ENCODE measurements around the gene FSD1.

DNA sequence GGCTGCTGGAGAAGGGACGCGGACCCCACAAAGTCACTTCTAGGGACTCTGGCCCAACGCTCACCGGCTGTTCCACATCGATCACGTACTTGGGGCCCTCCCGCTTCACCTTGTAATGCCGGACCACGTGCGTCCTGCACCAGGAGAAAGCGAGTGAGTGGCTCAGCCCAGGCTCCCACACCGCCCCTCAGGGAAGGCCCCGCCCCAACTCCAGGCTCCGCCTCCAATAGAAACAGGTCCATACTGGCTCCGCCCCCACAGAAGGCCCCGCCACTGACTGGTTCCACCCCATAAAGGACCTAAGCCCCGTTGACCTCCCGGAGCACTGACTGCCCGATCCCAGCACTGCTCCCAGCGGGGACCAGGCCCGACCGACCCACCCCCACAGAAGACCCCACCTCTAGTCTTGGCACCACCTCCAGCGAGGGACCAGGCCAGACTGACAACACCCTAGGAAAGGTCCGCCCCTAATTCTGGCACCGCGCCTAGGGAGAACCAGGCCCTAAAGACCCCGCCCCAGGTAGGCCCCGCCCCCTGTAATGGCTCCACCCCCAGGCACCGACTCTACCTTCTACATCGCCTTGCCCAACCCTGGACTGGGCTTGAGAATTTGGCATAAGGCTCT is 23.0 kb downstream of the FSD1 start:
- TF ChIP-seq, protein P1, sequence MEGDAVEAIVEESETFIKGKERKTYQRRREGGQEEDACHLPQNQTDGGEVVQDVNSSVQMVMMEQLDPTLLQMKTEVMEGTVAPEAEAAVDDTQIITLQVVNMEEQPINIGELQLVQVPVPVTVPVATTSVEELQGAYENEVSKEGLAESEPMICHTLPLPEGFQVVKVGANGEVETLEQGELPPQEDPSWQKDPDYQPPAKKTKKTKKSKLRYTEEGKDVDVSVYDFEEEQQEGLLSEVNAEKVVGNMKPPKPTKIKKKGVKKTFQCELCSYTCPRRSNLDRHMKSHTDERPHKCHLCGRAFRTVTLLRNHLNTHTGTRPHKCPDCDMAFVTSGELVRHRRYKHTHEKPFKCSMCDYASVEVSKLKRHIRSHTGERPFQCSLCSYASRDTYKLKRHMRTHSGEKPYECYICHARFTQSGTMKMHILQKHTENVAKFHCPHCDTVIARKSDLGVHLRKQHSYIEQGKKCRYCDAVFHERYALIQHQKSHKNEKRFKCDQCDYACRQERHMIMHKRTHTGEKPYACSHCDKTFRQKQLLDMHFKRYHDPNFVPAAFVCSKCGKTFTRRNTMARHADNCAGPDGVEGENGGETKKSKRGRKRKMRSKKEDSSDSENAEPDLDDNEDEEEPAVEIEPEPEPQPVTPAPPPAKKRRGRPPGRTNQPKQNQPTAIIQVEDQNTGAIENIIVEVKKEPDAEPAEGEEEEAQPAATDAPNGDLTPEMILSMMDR (conservative IDR thresholded peaks at IDR 0.05) = no peak
- TF ChIP-seq ZFX (IDR thresholded peaks at IDR 0.05) = no peak

Measured in C4-2B (cell line).